Activated T-cell treated with anti-CD3 and anti-CD28 coated beads for 48 hours (primary cell): Measurements from ENCODE around the gene SLC6A8.

ENCODE experiments used
- DNase-seq: peaks from one replicate; pipeline ENCODE4 v3.0.0-alpha.2; 2020; ENCODE audit warnings: low read depth

Gene SLC6A8

GRCh38 chrX:153687121-153688039, at the start of gene SLC6A8:
TSS of gene SLC6A8 (plus strand) at chrX:153687926. CDS start at chrX:153688575, 649 bp downstream.
- no peak for DNase-seq

GRCh38 chrX:153638041-153638371, 49.7 kb upstream of the SLC6A8 start:
- no peak for DNase-seq

DNA sequence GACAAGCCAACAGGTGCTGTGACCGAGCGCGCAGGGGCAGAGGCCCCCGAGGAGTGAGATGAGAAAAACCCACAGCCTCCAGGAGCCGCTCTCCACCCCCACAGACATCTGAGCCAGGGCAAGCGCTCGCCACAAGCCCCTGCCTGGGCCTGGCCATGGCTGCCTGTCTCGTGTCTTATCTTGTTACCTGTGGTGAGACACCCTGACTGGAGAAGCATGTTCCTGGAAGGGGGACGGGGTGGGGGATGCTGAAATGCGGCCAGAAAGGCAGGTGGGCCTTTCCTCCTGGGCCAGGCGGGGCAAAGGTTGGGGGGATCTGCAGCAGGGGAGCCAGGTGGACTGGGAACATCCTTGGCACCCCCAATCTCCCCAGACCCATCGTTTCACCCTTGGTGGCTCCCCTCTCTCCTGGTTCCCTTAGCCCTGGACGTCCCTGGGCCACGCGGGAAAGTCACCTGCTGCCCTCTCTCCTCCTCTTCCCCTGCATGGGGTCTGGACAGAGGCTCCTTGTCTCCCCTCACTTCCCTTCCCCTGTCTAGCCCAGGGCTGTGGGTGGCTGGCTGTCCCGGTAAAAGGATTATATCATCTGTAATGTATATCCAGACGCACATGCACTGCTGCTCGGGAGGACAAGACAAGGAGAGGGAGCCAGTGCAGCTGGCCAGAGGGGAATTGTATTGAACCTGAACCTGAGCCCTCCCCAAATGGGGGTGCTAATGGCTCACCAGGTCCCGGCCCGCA, 49.1 kb upstream of the SLC6A8 start:
- no peak for DNase-seq

DNA sequence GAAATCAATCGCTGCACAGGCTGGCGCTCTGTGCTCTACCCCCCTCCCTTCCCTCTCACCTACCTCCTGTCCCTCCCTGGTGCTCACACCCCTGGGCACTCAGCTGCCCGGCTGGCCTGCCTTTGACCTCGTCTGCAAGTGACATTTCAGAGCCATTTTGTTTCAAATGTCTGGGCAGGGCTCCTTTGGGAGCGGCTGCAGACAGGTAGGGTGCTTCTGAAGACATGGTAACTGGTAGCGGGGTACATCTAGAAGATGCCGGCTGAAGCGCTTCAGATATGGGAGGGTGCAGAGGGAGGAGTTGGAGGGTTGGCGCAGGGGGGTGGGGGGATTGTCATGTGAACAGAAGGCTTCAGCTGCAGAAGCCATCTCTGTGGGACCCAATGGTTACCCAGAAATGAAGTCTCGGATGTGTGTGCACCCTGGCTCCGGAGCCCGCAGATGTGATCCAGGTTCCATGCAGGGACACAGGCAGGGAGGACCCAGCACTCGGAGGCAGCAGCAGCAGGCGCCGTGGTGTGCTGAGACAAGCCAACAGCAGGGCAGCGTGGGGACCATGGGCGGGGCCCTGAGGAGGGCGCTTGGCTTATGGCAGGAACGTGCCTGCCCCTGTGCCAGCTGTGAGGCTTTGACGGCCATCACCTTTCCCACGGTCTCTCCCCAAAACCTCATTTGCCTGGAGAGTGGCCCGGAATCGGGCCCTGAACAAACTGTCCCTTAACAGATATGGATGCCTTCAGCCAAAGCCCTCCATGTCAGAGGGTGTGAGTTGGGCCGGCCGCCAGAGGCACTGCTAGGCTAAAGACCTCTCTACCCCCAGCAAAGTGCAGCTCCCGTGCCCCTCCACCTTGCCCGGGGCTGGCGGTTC, 48.3 kb upstream of the SLC6A8 start:
- no peak for DNase-seq

DNA sequence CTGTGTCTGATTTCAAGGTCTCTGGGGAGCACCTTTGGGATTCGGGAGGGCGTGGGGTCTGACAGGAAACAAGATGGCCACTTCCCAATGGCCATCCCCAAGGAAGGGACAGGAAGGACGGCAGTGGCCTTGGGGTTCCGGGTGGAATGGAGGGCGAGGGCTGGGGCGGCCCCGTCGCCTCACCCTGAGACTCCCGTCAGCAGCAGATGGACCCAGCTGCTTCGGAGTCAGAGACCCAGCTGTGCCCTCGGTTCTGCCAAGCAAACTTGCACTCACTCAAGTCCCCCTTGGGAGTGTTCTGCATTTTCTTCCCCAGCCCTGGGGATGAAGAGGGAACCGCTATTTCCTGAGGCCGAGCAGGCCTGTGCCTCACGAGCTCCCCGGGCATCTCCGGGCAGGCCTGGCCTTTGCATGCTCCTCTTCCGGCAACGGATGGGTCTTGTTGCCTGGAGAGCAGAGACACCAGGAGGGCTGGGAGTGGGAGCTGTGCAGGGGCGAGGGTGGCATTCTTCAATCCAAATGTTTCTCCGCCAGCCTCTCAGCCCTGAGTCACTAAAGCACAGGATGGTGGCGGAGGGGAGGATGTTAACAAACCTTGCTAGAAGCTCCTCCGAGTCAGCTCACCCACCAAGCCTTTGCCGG, 47.6 kb upstream of the SLC6A8 start:
- no peak for DNase-seq

DNA sequence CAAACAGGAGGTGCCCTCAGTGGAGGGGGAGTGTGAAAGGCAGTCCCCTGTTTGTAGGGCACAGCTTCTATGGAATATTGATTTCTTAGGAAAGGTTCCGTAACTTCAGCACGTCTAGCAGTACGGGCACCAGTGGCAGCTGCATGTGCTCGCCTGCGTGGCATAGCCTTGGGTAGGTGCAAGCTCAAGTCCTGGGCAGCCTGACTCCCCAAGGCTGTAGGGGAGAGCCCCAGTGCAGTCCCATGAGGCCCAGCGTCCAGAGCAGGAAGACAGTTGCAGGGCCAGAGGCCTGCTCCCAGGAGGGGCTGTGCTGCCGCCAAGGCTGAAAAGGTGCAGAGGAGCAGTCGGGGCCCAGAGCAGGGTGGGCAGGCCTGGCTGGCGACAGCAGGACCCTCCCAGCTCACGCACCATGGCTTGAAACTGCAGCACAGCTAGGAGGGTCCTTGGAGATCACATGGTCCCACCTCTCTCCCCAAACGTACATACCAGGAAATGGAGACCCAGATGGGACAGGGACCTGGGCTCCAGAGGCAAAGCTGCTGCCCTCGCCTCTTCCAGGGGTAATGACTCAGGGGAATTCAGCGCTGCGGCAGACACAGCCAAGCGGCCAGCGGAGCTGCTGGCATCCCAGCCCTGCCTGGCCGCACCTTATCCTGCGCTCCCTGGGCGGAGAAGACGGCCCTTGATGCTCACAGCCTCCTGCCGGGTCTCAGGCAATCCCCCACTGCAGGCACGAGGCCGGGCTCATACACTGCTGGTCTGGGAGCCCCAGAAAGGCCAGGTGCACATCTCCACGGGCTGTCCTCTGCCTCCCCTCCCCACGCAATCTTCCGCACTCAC, 46.8 kb upstream of the SLC6A8 start:
- no peak for DNase-seq

DNA sequence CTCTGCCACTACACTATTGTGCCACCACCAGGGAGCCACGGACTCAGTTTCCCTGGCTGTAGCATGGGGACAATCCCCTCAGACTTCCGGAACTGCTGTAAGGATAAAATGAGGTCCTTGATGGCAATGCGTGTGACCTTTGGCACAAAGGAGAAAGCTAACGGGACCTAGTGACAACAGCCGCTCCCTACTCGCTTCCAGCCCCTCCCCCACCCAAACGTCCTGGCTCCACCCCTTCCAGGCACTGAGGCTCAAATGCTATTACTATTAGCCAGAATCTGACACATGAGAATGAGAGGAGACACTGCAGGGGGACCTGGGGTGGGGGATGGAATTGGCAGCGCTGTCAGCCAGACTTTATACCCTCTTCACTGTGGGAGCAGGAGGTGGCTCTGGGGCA, 46.1 kb upstream of the SLC6A8 start:
- no peak for DNase-seq

DNA sequence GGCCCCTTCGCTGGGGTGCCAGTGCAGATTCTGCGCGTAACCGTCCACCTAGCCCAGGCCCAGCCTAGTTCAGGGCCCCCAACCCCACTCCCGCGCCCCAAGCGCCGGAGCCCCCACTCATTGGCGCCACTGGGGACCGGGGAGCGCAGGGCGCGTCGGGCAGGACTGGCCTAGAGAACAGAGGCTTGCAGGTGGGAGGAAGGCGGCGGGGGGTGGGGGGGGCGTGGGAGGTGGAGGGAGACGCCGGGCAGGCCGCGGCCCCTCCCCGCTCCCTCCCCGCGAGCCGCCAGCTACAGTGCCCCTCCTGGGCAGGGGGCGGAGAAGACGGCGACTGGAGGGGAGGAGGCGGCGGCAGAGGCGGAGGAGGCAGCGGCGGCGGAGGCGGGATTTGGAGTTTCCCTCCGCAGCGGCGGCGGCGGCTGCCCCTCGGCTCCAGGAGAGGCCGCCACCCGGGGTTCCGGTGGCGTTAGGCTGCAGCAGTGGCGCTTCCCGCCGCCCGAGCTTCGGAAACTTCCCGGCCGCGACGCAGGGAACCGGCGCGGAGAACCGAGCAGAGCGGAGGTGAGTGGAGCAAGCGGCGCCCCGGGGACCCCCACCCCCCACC, 45.6 kb upstream of the SLC6A8 start:
- DNase-seq = no peak

- DNase-seq = no peak
Observed at GRCh38 chrX:153642655-153643430, 44.9 kb upstream of the SLC6A8 start.

DNA sequence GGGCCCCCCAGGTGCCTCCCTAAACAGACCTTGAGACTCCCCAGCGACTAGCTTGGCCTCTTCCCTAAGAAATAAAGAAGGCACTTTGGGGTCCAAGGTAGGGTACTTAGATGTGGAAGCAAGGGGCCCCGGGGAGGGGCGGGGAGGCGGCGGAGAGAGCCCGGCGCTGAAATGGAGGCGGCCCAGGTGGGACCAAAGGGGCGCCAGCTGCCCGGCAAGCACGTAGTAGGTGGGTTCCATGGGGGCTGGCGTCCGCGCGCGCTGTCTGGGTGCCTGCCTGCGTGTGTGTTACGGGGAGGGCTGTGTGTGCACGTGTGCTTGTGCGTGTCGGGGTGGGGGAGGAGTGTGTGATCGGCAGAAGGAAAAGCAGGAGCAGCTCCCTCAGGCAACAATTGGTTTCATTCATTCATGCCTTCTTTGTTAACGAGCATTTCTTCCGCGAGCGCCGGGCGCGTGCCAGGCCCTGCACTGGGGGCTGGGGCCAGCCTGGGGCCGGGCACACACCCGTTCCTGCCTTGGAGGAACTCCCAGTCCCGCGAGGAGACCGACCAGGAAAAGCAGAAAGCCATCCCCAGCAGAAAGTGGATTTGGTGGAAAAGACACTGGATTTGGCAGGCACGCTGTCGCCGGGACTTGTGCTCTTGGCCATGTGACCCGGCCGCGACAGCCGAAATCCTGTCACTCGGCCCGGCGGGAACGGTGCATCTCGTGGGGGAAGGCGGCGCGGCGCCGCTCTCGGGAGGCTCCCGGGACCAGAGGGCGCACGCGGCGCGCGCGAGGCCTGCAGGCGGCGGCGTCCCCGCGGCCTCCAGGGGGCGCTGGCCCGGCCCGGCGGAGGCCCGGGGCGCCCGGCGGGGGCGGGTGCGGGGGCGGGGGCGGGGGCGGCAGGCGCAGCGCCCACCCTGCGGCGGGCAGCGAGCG, 44.0 kb upstream of the SLC6A8 start:
- DNase-seq = no peak

GRCh38 chrX:153644356-153645125, 43.2 kb upstream of the SLC6A8 start:
- no peak for DNase-seq

- no peak for DNase-seq
Observed at GRCh38 chrX:153645151-153645550, 42.6 kb upstream of the SLC6A8 start.

DNA sequence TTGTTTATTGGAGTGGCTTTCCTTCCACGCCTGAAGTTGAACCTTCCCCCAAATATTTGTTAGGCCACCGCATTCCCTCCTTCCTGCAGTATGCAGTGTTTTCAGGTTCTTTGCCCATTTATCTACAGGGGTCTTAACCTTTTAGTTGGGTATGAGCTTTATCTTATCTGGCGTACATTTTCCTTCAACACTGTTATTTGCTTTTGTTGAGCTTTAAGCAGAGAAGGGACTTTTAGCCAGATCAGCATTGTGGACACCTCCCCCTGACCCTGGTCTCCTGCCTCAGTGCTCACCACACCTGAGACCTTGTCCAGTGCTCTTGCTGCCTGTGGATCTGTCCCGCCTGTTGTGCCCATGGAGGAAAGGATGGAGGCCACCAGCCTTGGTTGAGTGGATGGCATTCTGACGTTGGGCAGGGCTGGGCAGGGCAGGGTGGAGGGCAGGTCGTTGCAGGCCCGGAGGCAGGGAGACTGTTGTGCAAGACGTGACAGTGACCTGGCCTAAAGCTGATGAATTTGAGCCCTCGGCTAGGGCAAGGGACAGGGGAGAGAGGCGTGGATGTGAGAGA, 41.7 kb upstream of the SLC6A8 start:
- no peak for DNase-seq

DNA sequence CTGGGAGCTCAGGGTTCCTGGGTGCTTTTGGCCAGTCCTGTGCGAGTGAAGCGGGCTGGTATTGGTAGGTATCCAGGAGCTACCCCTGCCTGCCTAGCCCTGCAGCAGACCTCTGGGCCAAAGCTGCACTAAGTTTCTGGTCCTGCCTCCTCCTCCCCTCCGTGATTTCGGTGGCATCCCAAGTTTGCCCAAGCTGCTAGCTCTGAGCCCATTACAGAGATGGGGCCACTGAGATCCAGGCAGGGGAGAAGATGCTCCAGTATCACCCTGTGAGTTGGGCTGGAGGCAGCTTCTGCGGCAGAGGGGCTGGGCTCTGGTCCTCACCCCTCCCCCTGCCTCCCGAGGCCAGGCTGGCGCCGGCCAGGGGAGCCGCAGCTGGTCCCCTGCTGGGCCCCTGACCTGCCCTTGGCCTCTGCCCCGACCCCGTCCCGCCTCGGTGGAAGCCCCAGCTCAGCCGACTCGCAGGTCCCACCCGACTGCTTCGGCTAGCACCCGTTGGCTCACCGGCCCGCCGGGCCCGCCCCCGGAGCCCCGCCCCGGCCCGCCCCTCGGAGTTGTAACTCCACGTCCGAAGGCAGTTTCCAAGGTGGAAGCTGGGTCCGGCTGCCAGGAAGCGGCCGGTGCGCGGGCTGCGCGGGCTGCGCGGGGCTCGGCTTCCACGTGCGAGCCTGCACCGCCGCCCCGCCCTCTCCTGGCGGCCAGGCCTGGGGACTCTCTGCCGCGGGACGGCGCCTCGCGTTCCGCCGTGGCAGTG, 40.9 kb upstream of the SLC6A8 start, which contains the start of gene DUSP9:
Gene DUSP9, plus strand, starts transcription at position 584 of the 754 bp plus-strand sequence. CDS start 751 bp downstream, outside the sequence.
- DNase-seq = no peak

DNA sequence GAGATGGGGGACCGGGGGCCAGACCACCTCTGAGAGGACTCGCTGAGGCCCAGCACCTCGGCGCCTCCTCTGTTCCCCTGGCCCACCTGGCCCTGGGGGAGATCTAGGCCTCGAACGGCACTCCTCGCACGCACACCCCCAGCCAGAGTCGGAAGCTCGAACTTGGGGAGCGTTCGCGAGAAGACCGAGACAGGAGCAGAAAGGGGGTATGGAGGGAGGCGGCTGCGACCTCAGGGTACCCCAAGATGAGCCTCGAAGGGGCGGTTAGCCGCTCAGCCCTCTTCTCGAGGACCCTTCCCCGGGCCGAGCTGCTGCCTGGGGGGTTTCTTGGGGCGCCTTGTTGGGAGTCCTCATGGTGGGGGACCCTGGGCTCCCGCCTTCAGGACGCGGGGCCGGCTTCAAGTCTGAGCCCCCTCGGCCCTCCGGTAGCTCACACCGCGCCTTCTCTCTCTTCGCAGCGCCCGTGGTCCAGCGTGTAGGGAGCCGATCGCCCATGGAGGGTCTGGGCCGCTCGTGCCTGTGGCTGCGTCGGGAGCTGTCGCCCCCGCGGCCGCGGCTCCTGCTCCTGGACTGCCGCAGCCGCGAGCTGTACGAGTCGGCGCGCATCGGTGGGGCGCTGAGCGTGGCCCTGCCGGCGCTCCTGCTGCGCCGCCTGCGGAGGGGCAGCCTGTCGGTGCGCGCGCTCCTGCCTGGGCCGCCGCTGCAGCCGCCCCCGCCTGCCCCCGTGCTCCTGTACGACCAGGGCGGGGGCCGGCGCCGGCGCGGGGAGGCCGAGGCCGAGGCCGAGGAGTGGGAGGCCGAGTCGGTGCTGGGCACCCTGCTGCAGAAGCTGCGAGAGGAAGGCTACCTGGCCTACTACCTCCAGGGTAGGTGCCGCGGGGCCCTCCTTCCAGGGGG, 40.0 kb upstream of the SLC6A8 start:
- no peak for DNase-seq
